NCI-H345 (cell line): ENCODE data around the gene PLLP.
A peak's percentile ranks its signal among the peaks of the same experiment; 100 is the strongest.

Experiments used
- DNase-seq: peaks from one replicate; lab custom pipeline; 2025; lab: John Stamatoyannopoulos, UW

The PLLP gene

DNA sequence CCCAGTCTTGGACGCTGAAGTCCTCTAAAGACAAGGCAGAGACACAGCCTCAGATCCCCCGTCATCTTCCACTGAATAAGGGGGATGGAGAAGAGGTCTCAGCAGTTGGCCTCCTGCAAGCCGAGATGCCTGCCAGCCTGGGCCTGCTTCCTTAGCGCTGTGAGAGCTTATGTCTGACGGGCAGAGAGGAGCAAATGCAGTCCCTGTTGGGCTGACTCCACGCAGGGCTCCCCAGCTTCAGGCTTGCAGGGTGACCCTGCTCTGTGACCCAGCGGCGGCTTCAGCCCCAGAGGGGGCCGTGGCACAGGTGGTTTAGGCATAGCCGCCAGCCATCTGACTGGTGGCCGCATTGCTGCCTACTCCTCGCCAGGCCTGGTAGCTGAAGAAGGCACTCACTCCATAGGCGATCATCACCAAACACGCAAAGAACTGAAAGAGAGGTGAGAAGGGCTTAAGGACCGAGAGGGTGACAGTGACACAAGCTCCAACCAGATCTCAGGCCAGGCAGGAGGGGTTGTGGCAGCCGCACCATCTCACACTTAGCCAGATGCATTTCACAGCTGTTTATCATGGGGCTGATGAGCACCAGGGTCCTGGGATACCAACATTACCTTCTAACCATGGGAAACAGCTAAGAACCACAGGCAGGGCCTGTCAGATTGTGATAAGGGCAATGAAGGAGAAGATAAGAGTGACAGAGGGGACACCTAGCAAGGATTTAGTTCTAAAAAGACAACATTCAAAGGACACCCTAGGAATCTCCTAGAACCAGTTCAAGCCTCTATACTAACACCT lies 27.7 kb downstream of the PLLP start:
- no peak for DNase-seq

DNA sequence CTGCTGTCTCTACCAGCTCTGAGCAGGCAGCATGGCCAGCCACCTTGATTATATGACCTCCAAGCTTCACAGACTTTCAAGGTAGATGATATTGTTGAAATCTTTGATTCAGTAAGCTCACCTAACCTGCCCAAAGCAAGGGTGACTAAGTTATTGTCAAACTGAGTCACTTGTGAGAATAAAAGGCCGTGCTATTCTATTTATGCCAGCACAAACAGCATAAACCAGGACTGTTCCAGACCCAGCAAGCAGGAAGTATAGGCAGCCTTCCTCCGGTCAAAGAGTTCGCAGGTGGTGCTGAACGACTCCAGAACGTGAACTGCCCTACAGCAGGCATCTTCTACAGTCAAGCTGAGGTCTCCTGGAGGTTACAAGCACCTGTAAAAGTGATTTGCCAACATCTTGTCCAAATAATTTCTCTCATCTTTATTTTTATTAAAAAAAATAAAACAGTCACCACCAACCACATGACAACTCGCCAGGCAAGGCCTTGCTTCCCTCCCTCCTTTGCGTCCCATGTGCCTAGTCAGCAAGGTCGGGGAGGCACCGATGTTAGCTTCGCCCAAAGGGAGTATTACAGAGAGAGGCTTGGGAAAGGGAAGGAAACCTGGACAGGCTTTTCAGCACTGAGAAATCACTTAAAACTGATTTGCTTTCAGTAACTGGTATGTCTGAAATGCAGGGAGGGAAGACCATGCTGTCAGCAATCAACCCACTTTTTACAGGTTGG lies 28.6 kb downstream of the PLLP start:
- DNase-seq: no peak

DNA sequence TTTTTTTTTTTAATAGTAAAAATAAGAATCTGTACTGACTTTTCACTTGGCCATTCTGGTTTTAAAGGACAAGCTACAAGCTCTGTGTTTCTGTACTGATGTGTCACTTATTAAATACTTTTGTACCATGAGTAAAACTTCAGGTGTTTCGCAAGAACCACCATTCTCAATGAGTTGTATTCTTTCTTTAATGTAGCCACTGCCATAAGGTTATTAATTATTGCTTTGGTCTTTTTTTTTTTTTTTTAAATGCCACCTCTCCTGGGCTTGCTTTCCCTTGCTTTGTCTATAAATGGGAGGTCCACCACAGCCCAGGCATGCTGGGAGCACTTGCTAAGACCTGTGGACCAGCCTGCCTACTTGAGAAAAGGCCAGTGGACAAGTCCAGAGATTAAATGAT lies 31.0 kb downstream of the PLLP start:
- no peak for DNase-seq

DNA sequence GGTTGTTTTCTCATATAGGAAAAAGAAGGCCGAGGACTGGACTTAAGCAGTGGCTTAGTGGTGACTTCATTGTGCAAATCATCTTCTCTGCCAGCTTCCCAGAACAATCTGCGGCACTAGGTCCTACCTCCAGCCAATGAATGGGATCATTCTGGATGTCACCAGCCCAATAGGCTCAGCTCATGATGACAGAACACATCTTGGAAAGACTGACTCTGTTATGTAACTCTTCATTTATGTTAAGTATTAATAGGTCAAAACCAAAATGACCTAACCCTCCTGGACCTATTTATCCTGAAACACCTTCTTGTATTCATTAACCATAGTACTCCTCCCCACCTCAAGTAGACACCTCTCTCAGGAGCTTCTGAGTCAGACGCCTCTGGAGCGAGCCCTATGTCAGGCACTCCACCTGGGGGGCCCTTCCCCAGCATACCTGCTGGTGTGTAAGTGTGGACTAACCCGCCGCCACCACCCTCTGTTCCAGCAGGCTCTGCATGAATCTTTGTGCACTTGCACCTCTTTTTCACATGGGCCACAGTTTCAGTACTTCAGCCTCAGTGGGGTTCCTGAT lies 32.2 kb downstream of the PLLP start:
- DNase-seq: no peak

DNA sequence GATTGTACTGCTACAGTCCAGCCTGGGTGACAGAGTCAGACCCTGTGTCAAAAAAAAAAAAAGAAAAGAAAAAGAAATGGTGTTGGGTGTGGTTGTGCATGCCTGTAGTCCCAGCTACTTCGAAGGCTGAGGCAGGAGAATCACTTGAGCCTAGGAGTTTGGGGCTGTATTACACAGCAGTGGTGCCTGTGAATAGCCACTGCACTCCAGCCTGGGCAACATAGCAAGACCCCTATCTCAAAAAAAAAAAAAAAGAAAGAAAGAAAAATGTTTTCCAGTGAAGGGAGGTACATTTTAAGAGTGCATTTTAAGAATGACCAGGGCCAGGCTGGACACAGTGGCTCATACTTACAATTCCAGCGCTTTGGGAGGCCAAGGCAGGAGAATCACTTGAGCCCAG lies 33.1 kb downstream of the PLLP start:
- DNase-seq: no peak

DNA sequence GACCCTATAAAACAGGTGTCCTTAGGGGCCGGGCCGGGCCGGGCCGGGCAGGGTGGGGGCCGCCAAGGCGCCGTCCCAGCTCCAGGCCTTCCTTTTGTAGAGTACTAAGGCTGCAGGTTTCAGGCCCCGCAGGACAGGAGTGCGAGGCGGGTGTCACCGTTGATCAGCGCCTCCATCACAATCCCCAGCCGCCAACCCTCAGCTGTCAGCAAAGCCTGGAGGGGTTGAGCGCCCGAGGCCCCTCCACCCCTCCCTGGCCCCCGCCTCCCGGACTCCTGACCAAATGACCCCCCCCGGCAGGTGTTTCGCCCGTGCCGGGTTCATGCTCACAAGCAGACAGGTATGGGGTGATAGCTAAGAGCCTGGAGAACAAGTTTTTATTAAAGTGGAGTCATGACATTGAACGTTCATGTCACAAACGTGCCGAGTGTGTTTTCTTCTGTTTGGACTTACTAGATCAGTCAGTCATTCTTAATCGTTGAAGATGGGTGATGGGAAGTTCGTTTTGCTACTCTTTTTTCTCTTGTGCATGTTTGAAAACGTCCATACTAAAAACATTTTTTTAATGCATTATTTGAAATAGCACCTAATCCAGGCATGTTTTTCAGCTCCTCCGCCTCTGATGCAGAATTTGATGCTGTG lies 38.9 kb downstream of the PLLP start:
- DNase-seq: peak; percentile 19

DNA sequence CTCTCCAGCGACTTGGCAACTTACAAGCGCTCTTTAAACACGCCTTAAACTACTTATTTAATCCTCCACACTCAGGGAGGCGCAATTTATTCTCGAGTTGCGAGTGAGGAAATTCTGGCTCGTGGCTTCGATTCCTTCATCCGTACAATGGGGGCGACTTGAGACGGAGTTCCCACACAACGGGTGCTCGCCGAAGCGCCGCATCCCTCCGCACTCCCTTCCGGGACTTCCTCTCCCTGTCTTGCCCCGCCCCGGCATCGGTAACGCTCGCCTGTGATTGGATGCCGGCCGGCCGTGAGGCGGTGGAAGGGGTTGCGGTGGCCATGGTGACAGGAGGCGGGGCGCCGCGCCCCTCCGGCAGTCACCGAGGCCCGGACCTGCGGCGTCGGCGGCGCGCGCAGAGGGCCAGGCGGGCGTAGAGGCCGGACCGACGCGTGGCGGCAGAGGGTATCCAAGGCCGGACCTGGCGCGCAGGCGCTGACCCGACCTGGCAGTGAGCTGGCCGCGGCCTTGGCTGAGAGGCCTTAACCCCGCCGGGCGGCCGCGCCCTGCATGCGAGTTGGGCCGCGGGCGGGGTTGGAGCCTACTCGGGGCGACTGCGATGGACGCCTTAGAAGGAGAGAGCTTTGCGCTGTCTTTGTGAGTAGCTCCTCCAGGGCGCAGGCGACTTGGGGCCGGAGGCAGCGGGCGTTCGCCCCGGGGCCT lies 39.6 kb downstream of the PLLP start, which contains the start of gene ARL2BP:
Gene ARL2BP (plus strand): TSS at position 493 of the 705 bp plus-strand sequence. CDS start 109 bp downstream, at position 602.
- peak; percentile 92 for DNase-seq

DNA sequence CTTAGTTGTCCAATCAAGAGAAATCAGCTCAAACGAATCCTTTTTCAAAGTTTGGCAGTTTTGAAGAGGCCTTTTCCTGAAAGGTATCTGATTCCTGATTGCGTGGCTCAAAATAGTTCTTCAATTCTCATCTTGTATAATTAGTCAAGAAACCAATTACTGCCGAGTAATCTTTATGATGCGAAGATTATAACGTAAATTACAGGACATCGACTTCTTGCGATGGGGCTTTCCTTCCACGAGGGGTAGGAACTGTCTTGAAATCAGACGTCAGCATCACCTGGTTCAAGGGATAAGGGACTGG lies 40.1 kb downstream of the PLLP start:
- no peak for DNase-seq

DNA sequence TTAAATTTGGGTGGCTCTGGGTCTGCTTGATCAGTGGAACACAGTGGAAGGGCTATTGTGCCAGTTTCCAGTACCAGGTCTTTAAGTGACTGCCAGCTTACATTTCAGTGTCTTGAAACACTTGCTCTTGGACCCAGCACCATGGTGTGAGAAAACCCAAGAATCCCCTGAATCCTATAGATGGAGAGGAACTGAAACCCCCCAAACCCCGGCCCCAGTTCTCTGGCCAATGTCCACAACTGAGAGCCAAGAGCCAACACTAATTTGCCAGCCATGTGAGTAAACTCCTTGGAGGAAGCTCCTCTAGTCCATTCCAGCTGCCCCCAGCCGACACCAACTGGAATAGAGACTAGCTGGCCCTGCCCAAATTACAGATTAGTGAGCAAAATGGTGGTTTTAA lies 41.8 kb downstream of the PLLP start:
- no peak for DNase-seq

DNA sequence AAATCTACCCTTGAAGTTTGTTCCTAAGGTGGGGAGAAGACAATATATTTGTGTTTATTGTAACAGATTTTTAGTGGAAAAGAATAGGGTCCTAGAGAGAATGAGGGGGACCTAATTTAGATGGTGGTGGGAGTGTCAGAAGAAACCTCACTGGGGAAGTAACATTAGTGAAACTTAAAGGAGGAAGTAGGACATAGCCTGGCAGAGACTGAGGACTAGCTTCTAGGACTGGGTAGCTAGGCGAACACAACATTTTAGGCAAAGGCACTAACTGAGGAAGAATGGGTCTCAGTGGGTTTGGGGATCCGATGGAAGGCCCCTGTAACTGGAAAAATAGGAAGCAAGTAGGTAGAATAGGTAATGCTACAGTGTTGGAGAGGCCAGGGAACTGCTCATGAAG lies 43.6 kb downstream of the PLLP start:
- DNase-seq: no peak

DNA sequence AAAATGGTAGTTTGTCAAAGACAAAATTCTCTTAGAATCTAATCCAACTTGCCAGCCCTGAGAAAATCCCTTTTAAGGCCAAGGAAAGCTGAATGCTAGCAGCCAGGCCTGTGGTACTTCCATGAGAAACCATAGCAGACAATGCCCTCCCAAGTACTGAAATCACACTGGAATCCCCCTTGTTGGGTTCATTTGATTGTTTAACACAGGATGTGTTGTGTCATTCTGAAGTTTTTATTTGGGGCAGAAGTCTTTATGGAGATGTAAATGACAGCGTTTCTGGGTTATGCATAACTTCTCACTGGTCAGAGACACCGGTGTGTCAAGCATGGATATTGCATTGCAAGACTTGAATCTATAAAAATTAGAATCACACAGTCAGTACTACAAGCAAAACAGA lies 45.4 kb downstream of the PLLP start:
- DNase-seq: no peak

DNA sequence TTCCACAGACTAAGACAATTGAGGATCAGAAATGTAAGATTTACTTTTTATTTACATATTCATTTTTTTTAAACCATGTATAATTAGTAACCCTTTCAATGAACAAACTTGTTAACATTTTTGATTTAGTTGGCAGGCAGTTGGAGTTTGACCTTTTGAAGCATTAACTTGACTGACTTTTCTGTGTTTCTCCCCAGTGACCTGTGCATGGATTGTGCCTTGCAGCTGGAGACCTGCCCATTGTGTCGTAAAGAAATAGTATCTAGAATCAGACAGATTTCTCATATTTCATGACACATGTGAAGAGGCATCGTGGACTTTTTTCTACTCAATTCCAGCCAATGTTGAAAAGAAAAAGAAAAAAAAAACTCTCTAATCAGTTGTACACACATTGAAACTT lies 45.8 kb downstream of the PLLP start:
- no peak for DNase-seq

DNA sequence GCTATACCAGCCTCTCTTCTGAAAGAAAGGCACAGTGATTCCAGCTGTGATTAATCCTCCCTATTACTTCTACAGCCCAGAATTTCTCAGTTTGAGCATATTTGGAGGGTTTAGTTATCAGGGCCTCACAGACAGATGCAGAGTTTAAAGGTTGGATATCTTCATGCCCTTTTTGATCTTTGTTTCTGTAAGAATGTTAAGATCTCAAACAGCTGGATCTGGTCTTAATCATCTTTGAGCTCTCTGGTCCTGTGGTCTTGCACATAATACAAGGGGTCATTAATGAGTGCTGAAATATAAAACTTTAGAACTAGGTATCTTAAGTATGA lies 48.5 kb downstream of the PLLP start:
- DNase-seq: no peak

DNA sequence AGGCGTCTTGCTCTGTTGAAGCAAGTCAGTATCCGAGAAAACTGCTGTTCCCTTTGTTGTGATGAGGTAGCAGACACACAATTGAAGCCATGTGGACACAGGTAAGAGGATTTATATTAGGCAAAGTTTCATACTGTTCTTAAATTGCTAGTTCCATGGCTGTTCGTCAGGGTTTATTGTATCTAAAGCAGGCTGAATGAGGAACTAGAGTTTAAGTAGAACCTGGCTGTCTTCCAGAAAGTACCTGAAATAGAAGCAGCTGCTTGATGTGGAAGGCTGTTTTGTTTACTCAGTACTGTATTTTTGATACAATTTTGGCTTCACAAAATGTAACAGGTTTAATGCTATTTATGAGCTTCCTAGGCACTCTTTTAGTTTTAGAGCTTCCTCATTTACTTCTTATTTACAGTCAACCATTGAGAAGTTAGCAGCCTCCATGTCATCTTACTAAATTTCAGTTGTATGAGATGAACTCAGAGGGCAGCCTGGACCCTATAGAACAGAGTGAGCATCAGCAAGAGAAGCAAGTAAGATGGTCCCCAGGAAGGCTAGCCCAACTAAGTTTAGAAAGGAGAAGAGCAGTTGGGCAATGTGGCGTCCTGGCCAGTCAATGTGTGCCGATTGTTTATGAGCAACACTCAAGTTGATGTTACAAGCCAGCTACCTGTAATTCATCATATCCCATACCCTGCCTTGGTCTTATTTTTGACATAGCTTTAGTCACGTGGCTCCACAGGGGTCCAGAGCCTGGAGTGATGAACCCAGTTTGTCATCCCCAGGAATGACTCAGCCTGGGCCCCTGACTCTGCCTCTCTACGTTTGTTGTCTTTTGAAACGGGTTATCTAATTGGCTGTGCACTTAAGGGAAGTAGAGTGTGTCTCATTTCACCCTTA lies 49.1 kb downstream of the PLLP start:
- peak; percentile 81 for DNase-seq

DNA sequence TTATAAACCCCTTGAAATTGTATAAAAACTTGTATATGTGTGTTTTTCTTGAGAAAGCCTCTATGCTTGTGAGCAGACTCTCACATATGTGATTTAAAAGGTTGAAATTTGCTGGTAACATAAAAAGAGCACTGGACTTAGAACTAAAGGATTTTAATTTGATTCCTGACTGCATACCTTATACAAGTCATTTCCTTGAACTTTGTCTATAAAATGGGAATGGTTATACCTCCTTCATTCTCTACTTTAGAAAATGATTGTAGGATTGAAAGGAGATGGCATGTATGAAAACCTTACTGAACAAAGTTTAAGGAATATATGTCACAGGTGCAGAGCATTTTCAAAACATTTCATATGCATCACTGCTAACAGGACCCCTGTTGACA lies 49.8 kb downstream of the PLLP start:
- DNase-seq: no peak

DNA sequence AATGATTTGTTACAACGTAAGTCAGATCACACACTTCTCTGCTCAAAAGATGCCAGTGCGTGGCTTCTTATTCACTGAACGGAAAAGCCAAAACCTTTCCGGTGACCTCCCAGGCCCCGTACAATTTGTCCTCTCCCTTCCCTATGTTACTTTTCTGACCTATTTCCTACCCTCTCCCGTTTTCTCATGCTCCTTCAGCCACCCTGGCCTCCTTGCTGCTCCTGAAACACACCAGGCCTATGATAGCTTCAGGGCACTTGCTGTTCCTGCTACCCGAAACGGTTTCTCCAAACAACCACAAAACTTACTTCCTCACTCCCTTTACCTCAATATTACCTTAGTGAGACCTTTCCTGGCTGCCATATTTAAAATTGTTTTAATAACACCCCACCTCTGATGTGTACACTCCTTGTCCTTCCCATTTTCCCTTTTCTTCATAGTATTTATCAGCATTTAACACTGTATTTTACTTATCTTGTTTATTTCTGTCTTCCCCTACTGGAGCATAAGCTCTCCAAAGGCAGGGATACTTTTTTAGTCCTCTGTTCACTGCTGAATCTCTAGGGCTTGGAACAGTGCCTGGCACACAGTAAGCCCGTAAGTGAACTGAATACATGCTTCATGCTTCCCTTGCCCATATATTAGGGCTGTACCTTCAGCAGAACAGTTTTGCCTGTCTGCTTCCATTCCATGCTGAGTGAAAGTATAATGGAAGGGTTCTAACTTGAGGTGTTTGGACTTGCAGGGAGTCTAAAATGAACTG lies 50.3 kb downstream of the PLLP start:
- DNase-seq: no peak

DNA sequence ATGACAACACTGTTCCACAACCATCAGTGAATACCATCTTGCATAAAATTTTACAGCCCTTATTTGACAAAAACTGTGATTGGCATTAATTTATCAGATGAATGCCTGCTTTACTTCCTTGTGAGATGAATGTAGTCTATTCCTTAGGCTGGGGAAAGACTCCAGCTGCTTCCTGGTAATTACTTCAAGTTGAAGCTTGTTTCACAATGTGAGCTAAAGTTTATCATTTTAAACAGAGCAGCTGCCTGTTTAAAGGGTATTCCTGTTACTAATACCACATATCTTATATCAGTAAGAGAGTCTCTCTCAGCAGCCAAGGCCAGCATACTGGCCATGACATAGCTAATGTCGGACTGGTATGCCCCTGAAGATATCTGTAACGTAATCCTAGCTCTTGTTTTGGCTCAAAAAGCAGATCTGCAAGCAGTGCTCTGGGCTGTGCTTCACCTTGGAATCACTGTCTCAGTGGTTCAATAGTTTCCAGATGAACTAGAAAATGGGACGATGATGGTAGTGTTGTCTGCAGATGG lies 52.6 kb downstream of the PLLP start:
- no peak for DNase-seq

DNA sequence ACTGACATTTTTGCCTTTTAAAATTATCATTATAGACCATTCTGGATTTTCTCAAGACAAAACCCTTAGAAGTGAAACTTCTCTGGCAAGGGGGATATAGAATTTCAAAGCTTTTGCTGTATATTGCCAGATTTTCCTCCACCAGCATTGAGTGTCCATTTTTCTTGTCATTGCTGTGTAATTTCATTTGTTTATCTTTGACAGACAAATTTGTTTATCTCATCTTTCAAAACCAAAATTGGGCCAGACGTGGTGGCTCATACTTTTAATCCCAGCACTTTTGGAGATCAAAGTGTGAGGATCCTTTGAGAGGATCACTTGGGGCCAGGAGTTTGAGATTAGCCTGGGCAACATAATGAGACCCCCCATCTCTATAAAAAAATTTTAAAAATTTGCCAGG lies 55.4 kb downstream of the PLLP start:
- DNase-seq: no peak

DNA sequence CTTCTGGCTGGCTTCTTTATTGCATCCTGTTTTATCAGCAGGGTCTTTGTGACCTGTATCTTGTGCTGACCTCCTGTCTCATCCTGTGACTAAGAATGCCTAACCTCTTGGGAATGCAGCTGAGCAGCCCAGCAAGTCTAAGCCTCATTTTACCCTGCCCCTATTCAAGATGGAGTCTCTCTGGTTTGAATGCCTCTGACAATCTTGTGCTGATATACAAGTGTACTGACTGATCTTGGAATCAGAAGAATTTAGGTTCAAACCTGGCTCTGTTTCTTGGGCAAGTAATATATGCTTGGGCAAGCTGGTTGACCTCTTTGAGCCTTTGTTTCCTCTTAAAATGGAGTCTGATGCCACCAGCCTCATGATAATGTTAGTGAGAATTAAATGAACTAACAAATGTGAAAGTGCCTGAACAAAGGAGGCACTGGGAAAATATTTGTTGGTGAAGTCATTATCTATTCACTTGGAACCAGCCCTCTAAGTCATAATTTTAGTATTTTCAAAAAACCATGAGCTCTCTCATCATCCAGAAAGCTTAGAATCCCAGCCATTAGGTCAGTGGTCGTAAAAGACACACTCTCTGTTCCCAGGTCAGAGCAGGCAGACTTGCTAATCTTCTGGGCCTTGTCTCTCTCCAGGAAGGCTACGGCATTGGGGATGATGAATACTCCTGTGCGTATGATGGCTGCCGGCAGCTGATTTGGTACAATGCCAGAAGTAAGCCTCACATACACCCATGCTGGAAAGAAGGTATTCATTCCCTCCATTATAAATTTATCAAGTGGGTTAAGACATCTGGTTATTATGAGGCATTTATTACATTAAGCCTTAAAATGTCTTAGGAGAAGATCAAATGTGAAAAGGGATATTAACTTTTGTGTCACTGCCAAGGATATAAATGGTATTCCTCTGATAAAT lies 57.5 kb downstream of the PLLP start:
- DNase-seq: no peak
